PC-9 (cell line): ENCODE results near the gene OR52A5.

Experiments
- CTCF ChIP-seq: fragments of 200-600 bp; sonication (generic); conservative IDR thresholded peaks from 2 replicates; pipeline ENCODE4 v1.6.1; 2017; ENCODE audit warnings: mixed run types, antibody characterized with exemption, mild to moderate bottlenecking, moderate library complexity
- EZH2 ChIP-seq: fragments of 200-600 bp; sonication (generic); IDR thresholded peaks from 2 replicates; pipeline ENCODE4 v1.8.0; 2017; ENCODE audit warnings: antibody characterized with exemption, low read depth

GRCh38 chr11:5174934-5175333 is 36.8 kb upstream of the OR52A5 start:
- TF ChIP-seq CTCF, result no peak
- TF ChIP-seq EZH2, result no peak
